Stimulated activated CD8-positive, alpha-beta memory T cell treated with anti-CD3 and anti-CD28 coated beads, Interleukin-15, amount 100 ng/mL, for 48 hours (primary cell): ENCODE results near the gene GSK3A.
"Not testable (repeated sequence)": the region's sequence is repeated elsewhere in the genome, so short reads cannot be mapped to it uniquely, and the experiment has no call there.

Source experiments
- DNase-seq, 2 donors: peaks; one replicate each; pipeline ENCODE4 v3.0.0-alpha.2; 2020; ENCODE audit warnings: low read depth in 2 of 2

Gene GSK3A

DNA sequence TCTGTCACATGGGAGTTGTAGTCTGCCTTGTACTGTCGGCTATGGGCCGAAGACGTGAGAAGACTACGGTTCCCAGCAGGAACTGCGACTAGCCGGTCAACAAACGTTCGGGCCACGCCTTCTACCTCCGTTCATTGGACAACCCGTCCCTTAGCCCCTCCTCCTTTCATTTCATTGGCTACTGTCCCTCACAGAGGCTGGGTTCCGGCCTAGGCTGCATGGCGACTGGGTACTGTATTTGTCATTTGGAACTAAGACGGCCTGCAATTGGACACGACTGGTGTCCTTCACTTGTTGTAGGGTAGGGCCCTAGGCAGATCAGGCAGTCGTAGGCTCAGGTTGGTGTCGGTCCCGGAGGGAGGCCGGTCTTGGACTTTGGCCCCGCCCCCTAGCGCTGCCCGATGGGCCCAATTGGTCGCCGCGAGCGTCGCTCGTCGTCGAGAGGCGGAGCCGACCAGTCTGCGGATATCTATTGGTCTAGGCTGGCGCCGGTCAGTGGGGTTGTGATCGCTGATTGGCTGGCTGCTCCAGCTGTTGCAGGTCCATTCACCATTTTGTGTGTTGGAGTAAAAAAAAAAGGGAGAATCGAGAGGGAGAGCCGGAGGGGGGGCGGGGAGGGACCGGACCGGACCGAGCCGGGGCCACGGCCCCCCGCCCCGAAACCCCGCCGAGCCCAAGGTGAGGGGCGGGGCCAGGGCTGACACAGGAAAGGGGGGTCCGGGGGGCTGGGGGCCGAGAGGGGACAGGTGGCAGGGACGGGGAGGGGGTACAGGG, 26.5 kb upstream of the GSK3A start, which contains the start of gene CIC:
CIC (plus strand) TSS at position 549 of the 774 bp plus-strand sequence. CDS start 2,532 bp downstream, outside the sequence.
- peak; percentile 97 to 98 for DNase-seq

DNA sequence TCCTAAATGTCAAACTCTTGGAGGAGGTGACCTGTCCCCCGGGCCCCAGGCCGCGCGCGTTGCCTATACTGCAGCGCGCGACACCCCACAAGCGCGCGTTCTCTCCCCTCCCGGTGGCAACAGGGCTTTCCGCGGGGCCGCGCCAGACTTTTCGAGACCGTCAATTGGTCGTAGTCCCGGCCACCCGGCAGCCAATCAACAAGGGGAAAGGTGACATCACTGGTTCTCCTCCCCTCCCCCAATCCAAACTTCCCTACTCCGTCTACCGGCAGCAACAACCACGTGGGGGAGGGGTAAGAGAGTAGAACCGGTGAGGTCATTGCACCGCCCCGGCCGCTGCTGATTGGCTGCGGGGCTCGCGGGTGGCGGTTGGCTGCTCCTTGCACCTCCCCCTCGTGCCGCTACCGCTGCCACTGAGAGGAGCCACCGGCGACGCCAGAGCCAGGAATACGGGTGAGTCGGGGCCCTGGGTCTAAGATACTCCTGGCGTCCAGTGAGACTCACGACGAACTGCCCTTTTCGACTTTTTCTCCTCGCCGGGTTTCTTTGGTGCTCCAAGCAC, 25.8 kb upstream of the GSK3A start:
- peak; percentile 96 for DNase-seq

- DNase-seq, result no peak
Measured at GRCh38 chr19:42267644-42268141, 25.3 kb upstream of the GSK3A start.

GRCh38 chr19:42266928-42267603, 24.7 kb upstream of the GSK3A start:
- DNase-seq, result not testable (repeated sequence)

DNA sequence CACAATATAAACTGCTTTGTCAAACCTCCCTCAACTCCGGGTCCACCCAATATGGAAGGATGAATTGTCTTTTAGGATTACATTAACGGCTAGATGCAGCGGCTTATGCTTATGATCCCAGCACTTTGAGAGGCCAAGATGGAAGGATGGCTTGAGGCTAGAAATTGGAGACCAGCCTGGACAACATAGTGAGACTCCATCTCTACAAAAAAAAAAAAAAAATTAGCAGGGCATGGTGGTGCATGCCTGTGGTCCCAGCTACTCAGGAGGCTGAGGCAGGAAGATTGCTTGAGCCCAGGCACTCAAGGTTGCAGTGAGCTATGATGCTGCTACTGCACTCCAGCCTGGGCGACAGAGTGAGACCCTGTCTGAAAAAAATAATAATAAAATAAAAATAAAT, 23.7 kb upstream of the GSK3A start:
- DNase-seq, result not testable (repeated sequence)

GRCh38 chr19:42261763-42262162, 19.4 kb upstream of the GSK3A start:
- DNase-seq, result no peak

DNA sequence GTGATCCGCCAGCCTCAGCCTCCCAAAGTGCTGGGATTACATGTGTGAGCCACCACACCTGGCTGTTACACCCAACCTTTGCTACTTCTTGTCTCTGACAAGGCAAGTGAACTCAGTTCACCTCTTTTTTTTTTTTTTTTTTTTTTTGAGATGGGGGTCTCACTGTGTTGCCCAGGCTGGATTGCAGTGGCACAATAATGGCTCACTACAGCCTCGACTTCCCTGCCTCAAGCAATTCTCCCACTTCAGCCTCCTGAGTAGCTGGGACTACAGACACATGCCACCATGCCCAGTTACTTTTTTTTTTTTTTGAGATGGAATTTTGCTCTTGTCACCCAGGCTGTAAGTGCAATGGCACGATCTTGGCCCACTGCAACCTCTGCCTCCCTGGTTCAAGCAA, 15.4 kb upstream of the GSK3A start:
- not testable (repeated sequence) for DNase-seq

DNA sequence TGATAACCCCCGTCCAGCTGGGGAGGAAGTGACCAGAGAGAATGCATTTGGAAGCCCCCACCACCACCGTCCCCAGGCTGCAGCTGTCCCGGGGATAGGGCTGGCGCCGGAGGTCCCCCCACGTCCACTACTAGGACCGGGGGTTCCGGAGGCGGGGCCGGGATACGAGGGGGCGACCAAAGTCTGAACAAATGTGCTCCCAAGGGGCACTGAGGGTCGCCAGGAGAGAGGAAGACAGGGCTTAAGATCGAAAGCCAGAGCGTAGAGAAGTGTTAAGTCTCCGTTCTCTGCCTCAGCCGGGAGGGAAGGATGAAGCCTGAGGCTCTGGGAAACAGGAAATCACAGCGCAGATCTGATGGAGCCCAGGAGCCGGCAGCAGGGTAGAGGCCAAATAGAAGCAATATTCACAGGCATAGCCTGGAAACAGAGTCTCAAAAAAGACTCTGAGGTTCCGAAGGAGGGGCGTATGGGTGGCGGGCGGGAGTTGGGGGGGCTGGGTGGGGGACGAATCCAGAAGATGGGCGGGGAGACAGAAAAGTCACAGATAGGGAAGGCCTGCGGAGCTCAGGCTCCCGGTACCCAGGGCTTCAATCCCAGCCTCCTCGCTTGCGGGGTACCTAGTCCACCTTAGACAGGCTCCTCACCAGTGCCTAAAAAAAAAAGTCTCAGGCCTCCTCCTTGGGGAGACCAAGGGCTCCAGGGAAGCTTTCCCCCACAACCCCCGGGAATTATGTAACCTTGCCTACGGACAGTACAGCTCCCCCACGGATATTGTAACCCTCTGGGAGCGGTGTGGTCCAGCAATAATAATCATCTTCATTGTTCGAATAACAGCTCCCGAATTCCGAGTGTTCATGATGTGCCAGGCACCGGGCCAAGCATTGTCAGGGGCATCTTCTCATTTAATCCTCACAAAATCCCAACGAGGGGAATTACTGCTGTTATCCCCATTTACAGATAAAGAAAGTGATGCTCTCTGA, 13.7 kb upstream of the GSK3A start:
- DNase-seq, result no peak

DNA sequence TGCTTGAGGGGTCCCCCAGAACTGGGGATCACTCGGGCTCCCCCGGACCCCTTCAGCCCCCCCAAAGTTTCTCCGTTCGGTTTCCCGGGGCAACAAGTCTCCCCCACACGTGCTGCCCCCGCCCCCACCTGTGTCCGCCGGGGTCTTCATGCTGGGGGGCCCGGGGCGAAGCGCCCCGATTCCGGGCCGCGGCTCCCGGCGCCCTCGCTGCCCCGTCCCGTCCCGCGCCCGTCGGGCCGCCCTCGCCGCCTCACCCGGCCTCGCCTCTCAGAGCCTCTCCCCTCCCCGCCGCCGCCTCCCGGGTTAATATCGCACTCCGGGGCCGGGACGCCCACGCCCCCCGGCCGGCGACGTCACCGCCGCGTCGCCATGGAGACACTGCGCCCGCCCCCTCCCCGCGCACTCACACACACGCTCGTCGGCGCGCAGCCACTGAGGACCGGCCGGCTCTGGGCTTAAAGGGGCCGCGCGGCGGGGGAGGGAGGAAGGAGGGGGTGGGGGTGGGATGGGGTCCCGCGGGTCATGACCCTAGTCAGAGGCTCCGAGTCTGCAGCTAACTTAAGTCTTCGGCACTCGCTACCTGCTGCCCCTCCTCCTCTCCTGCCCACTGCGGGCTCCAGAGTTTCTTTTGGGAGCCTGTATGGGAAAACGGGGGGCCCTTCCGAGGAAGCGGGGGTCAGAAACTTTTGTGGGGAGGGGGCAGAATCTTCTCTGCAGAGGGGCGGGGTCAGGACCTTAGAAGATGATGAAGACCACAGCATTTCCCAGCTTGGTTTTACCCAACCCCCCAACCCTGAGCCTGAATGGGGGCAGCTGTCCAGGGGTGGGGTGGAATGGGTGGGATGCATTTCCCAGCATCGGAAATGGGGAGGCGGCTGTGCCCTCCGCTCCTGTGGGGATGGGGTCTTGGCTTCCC, 12.7 kb upstream of the GSK3A start, which contains the start of gene ERF:
ERF (minus strand) TSS at position 279 of the 916 bp plus-strand sequence; CDS start at position 150, 129 bp downstream.
- peak; percentile 86 to 90 for DNase-seq

DNA sequence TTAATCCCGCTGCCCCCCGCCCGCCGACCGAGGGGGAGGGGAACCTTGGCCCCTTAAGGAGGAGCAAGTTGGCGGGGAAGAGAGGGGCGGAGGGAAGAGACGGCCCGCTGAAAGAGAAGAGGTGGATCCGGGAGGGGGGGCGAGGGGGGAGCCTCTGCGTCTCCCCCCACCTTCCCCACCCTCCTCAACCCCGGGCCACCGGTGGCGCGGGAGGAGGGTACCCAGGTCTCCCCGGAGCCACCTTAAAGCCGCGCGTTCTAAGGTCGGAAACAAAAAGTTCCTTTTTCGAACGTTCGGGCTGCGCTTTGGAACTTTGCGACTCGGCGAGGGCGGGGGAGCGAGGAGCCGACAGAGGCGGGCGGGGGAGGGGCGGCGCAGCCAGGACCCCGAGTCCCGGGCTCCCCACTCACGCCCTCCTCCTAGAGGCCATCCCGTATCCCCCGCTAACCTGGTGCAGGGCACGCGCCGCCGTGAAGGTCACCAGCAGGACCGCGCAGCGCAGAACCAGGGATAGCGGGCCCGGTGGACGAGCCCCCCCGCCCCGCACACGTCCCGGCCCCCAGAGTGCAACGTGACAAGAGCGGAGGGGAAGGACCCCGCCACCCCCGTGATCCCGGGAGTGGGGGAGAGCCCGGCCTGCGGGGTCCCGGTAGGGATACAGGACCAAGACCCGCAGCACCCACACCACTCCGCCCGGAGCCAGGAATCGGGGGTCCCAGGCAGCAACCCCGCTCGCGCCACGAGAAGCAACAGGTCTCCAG, 11.9 kb upstream of the GSK3A start:
- DNase-seq, result peak; percentile 58 to 65

GRCh38 chr19:42253245-42254088, 11.1 kb upstream of the GSK3A start:
- no peak for DNase-seq

DNA sequence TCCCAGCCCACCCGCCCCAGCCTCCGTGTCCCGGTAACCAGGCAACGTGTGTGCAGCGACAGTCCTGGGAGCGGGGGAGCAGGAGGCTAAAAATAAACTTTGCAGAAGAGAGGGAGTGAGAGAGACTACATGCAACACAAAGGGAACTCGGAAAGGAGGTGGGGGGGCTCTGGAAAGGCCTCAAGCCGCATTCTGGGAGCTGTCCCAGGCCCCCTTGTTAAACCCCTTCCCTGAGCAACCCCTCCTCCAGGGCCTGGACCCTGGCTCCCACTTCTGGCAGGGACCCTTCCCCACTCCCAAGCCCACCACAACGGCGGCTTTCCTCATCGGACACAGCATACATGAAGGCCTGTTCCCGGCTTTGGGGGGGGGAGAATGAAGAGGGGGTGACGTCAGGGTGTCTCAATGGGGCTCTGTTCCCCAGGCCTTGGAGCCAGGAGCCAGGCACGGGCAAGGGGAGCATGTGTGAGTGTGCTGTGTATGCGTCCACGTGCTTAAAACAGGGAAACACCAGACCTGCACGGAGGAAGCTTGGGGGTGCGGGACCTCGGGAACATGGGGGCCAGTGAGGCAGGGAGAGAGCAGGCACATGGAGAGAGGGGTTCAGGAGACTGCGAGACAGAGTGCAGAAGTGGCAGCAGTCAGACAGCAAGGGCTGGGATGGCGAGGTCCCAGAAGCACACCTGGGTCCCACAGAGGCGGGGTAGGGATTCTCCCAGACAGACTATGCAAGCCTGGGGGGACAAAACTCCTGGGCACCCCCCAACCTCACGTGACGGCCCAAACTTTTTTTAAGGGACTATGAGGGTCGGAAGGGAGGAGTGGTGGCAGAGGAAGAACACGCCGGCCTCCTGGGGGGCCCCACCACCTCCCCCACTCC, 10.2 kb upstream of the GSK3A start:
- no peak for DNase-seq

GRCh38 chr19:42251572-42252358, 9.4 kb upstream of the GSK3A start:
- DNase-seq, result no peak

- no peak for DNase-seq
Measured at GRCh38 chr19:42250666-42251531, 8.5 kb upstream of the GSK3A start.

DNA sequence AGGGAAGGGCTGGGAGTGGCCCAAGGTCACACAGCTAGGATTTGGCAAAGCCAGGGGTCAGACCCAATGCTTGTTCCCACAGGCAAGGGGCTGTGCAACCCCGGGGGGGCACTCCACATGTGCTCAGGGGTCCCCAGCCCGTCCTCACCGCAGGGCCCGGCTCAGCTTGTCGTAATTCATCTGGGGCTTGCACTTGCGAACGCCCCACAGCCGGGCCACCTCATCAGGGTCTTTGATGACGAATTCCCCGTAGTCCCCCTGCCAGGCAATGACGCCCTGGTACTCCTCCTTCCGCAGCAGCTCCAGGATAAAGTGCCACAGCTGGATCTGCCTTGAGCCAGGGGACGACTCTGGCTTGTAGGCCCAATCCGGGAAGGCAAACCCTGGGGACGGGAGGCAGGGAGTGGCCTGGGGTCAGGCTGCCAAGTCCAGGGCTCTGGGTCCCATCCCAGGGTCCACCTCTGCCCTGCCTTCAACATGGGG, 7.8 kb upstream of the GSK3A start:
- no peak for DNase-seq

- DNase-seq, result no peak
Measured at GRCh38 chr19:42249769-42250168, 7.4 kb upstream of the GSK3A start.
